SJCRH30 (cell line): ENCODE results near the gene S100A7A. TPM values are rescaled to one million over a fixed set of nuclear protein-coding genes. Genes with fewer than 3 reads are reported as not detected.

ENCODE experiments used
- DNase-seq, 2 experiments: peaks; one replicate each; pipeline ENCODE4 v3.0.0-alpha.2; 2015 to 2020
- H3K27ac ChIP-seq: fragments of 250-450 bp; sonication (Bioruptor Pico); 2 replicates; pipeline ENCODE4 v1.5.1; 2020; ENCODE audit warnings: mild to moderate bottlenecking, moderate library complexity
- H3K27me3 ChIP-seq: fragments of 250-450 bp; sonication (Bioruptor Pico); 2 replicates; pipeline ENCODE4 v1.5.1; 2020; ENCODE audit warnings: mild to moderate bottlenecking, moderate library complexity
- H3K36me3 ChIP-seq: fragments of 250-450 bp; sonication (Bioruptor Pico); 2 replicates; pipeline ENCODE4 v1.5.1; 2020; ENCODE audit warnings: mild to moderate bottlenecking, moderate library complexity
- H3K4me1 ChIP-seq: fragments of 250-450 bp; sonication (Bioruptor Pico); 2 replicates; pipeline ENCODE4 v1.5.1; 2020; ENCODE audit warnings: mild to moderate bottlenecking, moderate library complexity
- H3K4me3 ChIP-seq: fragments of 250-450 bp; sonication (Bioruptor Pico); 2 replicates; pipeline ENCODE4 v1.5.1; 2020; ENCODE audit warnings: mild to moderate bottlenecking, moderate library complexity
- H3K9me3 ChIP-seq: fragments of 250-450 bp; sonication (Bioruptor Pico); replicated peaks from 2 replicates; pipeline ENCODE4 v1.5.1; 2020; ENCODE audit warnings: mild to moderate bottlenecking, moderate library complexity
- total RNA-seq: library from RNA; depleted of rRNA; stranded (reverse); fragments of >200 nt; shearing (Covaris generic); gene quantifications from 2 replicates; pipeline ENCODE4 v1.2.3, GENCODE V29; 2014; rRNA removed

S100A7A gene
- not detected in 2 replicates for total RNA-seq

DNA sequence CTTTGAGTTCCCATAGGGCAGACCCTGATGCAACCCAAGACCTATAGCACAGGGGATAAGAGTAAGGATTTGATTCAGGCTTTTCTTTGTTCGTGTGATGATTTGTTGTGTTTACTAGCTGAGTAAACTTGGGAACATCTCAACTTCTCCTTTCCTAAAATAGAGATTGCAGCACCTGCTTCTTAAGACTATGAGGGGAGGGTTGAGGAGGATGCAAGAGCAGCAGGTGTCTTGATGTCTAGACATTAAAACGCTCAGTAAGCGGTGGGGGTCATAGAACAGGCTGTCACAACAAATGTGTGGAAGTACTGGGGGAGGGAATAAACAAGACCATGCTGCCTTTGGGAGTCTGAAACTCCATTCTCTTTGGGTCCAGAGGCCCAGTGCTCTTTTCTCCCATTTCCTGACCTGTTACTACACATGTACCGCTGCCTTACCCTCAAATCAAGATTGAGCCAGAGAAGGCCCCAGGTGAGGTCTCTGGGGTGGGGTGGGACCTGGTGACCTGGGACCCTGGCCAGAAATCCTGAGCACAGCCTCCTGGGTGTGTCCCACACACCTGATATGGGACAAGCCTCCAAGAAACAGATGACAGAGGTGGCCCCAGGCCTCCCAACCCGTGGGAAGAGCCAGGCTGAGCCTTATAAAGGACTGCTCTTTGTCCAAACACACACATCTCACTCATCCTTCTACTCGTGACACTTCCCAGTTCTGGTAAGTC is at the start of gene S100A7A:
S100A7A (plus strand) TSS at position 671 of the 721 bp plus-strand sequence. CDS start 1,563 bp downstream, outside the sequence.
- Histone ChIP-seq H3K27ac (no peak within 1 kb of the TSS), H3K36me3 (no peaks in the 10 kb centered on the region), H3K27me3 (no peaks in the 10 kb centered on the region), H3K4me1 (no peaks in the 10 kb centered on the region), H3K9me3 (no peaks in the 10 kb centered on the region), H3K4me3 (no peak within 1 kb of the TSS)
- no peak for DNase-seq

GRCh38 chr1:153367090-153367489 is 49.2 kb upstream of the S100A7A start:
- no peak overlapping the region for H3K4me3 ChIP-seq
- H3K27me3 ChIP-seq = no peaks in the 10 kb centered on the region
- no peaks in the 10 kb centered on the region for H3K9me3 ChIP-seq
- DNase-seq = no peak
- H3K36me3 ChIP-seq = no peaks in the 10 kb centered on the region
- H3K27ac ChIP-seq = no peak overlapping the region
- no peaks in the 10 kb centered on the region for H3K4me1 ChIP-seq

GRCh38 chr1:153368495-153368894 is 47.8 kb upstream of the S100A7A start:
- H3K27me3 ChIP-seq = no peaks in the 10 kb centered on the region
- H3K36me3 ChIP-seq = no peaks in the 10 kb centered on the region
- H3K9me3 ChIP-seq = no peaks in the 10 kb centered on the region
- no peak for DNase-seq
- H3K4me3 ChIP-seq = no peak overlapping the region
- no peaks in the 10 kb centered on the region for H3K4me1 ChIP-seq
- H3K27ac ChIP-seq = no peak overlapping the region

GRCh38 chr1:153370146-153370545 is 46.2 kb upstream of the S100A7A start:
- no peaks in the 10 kb centered on the region for H3K9me3 ChIP-seq

GRCh38 chr1:153371231-153371630 is 45.1 kb upstream of the S100A7A start:
- no peaks in the 10 kb centered on the region for H3K9me3 ChIP-seq
- no peak for DNase-seq
- no peak overlapping the region for H3K4me3 ChIP-seq
- H3K4me1 ChIP-seq = no peaks in the 10 kb centered on the region
- H3K36me3 ChIP-seq = no peaks in the 10 kb centered on the region
- no peaks in the 10 kb centered on the region; the same call in 1 of the 2 replicates for H3K27me3 ChIP-seq
- H3K27ac ChIP-seq = no peak overlapping the region

More at GRCh38 chr1:153370146-153370545, 46.2 kb upstream of the S100A7A start:
- no peak overlapping the region for H3K4me3 ChIP-seq
- H3K4me1 ChIP-seq = no peaks in the 10 kb centered on the region
- no peaks in the 10 kb centered on the region for H3K27me3 ChIP-seq
- no peak for DNase-seq
- no peak overlapping the region for H3K27ac ChIP-seq
- H3K36me3 ChIP-seq = no peaks in the 10 kb centered on the region

- Histone ChIP-seq H3K4me3 (no peak overlapping the region), H3K27ac (no peak overlapping the region), H3K4me1 (no peaks in the 10 kb centered on the region), H3K27me3 (no peaks in the 10 kb centered on the region; the same call in 1 of the 2 replicates), H3K9me3 (no peaks in the 10 kb centered on the region), H3K36me3 (no peaks in the 10 kb centered on the region)
- no peak for DNase-seq
Measured at GRCh38 chr1:153372571-153372970, 43.7 kb upstream of the S100A7A start.

DNA sequence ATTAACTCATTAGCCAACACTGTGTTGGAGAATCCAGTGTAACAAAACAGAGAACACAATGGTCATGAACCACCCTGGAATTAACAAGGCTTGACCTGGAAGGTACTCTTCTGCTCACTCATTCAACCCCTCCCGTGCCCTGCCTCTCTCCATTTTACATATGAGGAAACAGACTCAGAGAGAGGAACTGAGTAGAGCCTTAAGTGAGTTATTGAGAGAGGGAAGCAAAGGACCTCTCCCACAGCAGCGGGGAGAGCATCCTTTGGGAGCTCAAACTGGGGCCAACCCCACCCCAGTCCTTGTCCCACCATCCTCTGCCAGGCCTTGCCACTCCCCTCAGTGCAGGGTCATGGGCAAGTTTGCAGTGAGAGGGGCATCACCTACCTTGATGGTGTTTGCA is 42.2 kb upstream of the S100A7A start:
- Histone ChIP-seq H3K4me1 (no peaks in the 10 kb centered on the region), H3K9me3 (no peaks in the 10 kb centered on the region)

GRCh38 chr1:153375511-153375910 is 40.8 kb upstream of the S100A7A start, which contains the start of gene S100A12:
S100A12 (minus strand) TSS chr1:153375621; CDS start chr1:153374592, 1,029 bp downstream.
- Histone ChIP-seq H3K4me3 (no peak within 1 kb of the TSS), H3K4me1 (no peaks in the 10 kb centered on the region), H3K36me3 (no peaks in the 10 kb centered on the region), H3K9me3 (no peaks in the 10 kb centered on the region), H3K27ac (no peak within 1 kb of the TSS), H3K27me3 (no peaks in the 10 kb centered on the region; the same call in 1 of the 2 replicates)
- no peak for DNase-seq

More for the DNA sequence above, 42.2 kb upstream of the S100A7A start:
- Histone ChIP-seq H3K4me3 (no peak overlapping the region), H3K27me3 (no peaks in the 10 kb centered on the region; the same call in 1 of the 2 replicates), H3K36me3 (no peaks in the 10 kb centered on the region), H3K27ac (no peak overlapping the region)
- no peak for DNase-seq

DNA sequence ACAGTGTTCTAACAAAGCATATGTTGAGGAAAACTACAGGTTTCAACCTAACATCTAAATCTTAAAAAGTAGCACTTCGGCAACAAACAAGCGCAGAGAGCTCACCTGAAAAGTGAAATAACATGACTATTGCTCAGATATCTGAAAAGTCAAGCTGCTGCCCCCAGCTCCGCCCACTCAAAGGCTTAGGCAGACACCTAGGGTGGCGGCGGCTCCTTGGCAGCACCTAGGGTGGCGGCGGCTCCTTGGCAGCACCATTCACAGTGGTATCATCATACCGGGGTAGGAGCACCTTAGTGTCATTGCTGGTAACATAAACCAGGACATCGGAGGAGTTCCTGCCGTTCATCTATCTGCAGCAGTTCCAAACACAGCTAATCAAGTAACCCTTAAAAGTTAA is 36.7 kb upstream of the S100A7A start:
- no peak for DNase-seq
- Histone ChIP-seq H3K9me3 (no peaks in the 10 kb centered on the region), H3K4me3 (no peak overlapping the region), H3K4me1 (no peaks in the 10 kb centered on the region), H3K36me3 (no peaks in the 10 kb centered on the region), H3K27me3 (no peaks in the 10 kb centered on the region; the same call in 1 of the 2 replicates), H3K27ac (no peak overlapping the region)

- H3K27me3 ChIP-seq = no peaks in the 10 kb centered on the region
- H3K27ac ChIP-seq = no peak overlapping the region
- no peak for DNase-seq
- H3K9me3 ChIP-seq = no peaks in the 10 kb centered on the region
- H3K4me3 ChIP-seq = no peak overlapping the region
- no peaks in the 10 kb centered on the region for H3K36me3 ChIP-seq
- H3K4me1 ChIP-seq = no peaks in the 10 kb centered on the region
Measured at GRCh38 chr1:153380711-153381110, 35.6 kb upstream of the S100A7A start.

GRCh38 chr1:153384958-153385580 is 31.3 kb upstream of the S100A7A start:
- no peaks in the 10 kb centered on the region for H3K9me3 ChIP-seq
- H3K4me3 ChIP-seq = no peak overlapping the region
- no peak for DNase-seq
- no peaks in the 10 kb centered on the region for H3K4me1 ChIP-seq
- no peaks in the 10 kb centered on the region for H3K36me3 ChIP-seq
- no peak overlapping the region for H3K27ac ChIP-seq
- H3K27me3 ChIP-seq = no peaks in the 10 kb centered on the region; the same call in 1 of the 2 replicates

DNA sequence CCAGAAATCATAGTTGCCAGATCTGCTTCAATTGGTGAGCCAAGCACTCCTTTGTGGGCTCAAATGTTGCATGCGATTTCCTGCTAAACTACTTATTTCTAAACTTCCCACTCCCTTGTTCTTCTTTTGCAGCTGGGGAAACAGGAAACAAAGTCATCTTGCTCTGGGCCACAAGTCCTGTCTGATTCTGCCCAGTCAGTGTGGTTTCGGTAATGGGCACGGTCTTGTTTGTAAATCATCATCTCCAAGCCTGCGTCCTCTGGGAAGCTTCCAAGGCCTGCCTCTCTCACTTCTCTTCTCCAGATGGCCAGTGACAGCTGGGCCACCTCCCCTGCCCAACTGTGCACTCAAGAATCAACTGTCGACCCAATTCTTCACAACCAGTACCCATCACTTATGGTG is 29.8 kb upstream of the S100A7A start:
- Histone ChIP-seq H3K4me1 (no peaks in the 10 kb centered on the region), H3K27ac (no peak overlapping the region), H3K4me3 (no peak overlapping the region), H3K27me3 (no peaks in the 10 kb centered on the region; the same call in 1 of the 2 replicates), H3K36me3 (no peaks in the 10 kb centered on the region), H3K9me3 (no peaks in the 10 kb centered on the region)
- DNase-seq = no peak

DNA sequence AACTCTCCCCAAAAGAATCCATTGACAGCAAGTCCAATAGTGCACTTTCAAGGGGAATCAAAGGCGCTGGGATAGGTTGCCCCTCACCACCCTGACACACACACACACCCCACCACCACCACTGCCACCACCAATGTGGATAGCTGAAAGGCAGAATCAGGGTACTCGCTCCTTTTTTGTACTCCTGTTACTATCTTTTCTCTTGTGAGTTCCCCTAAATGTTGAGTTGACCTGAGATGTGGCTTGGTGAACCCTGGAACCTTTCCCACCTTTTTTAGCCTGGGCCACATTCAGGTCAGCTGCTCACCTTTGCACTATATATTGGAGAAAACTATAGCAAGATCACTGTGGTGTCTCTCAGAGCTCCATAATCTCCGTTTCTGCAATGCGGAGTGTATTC is 29.3 kb upstream of the S100A7A start:
- H3K27me3 ChIP-seq = no peaks in the 10 kb centered on the region; the same call in 1 of the 2 replicates

GRCh38 chr1:153387785-153388184 is 28.5 kb upstream of the S100A7A start:
- no peaks in the 10 kb centered on the region for H3K4me1 ChIP-seq
- no peak overlapping the region for H3K4me3 ChIP-seq
- H3K9me3 ChIP-seq = no peaks in the 10 kb centered on the region
- H3K27ac ChIP-seq = no peak overlapping the region
- no peaks in the 10 kb centered on the region for H3K36me3 ChIP-seq
- no peaks in the 10 kb centered on the region; the same call in 1 of the 2 replicates for H3K27me3 ChIP-seq
- no peak for DNase-seq

More for the DNA sequence above, 29.3 kb upstream of the S100A7A start:
- DNase-seq = no peak
- Histone ChIP-seq H3K9me3 (no peaks in the 10 kb centered on the region), H3K4me3 (no peak overlapping the region), H3K36me3 (no peaks in the 10 kb centered on the region), H3K27ac (no peak overlapping the region), H3K4me1 (no peaks in the 10 kb centered on the region)

GRCh38 chr1:153389401-153389800 is 26.9 kb upstream of the S100A7A start:
- Histone ChIP-seq H3K9me3 (no peaks in the 10 kb centered on the region), H3K4me1 (no peaks in the 10 kb centered on the region), H3K27me3 (no peaks in the 10 kb centered on the region; the same call in 1 of the 2 replicates), H3K36me3 (no peaks in the 10 kb centered on the region), H3K4me3 (no peak overlapping the region), H3K27ac (no peak overlapping the region)
- no peak for DNase-seq
